KBM-7 (cell line): ENCODE data around the gene SNX9.
A peak's percentile ranks its signal among the peaks of the same experiment; 100 is the strongest.
"Not testable (repeated sequence)": the region's sequence is repeated elsewhere in the genome, so short reads cannot be mapped to it uniquely, and the experiment has no call there.

ENCODE experiments used
- DNase-seq: peaks from one replicate; pipeline ENCODE4 v3.0.0-alpha.2; 2015
- in situ Hi-C: fragments of 300-500 bp; cut with MboI; formaldehyde crosslinking; loops from 2 replicates; pipeline ENCODE4 v1.14.3; 2020; ENCODE audit warnings: low sequenced_read_pairs, low pct_unique_long_range_greater_than_20kb, mixed read lengths

The SNX9 gene

GRCh38 chr6:157850030-157850429 lies 27.0 kb downstream of the SNX9 start:
- in situ Hi-C loops: no loop called here

GRCh38 chr6:157853018-157853805 lies 30.2 kb downstream of the SNX9 start:
- no peak for DNase-seq
- in situ Hi-C loops: no loop called here

More at GRCh38 chr6:157850030-157850429, 27.0 kb downstream of the SNX9 start:
- no peak for DNase-seq

DNA sequence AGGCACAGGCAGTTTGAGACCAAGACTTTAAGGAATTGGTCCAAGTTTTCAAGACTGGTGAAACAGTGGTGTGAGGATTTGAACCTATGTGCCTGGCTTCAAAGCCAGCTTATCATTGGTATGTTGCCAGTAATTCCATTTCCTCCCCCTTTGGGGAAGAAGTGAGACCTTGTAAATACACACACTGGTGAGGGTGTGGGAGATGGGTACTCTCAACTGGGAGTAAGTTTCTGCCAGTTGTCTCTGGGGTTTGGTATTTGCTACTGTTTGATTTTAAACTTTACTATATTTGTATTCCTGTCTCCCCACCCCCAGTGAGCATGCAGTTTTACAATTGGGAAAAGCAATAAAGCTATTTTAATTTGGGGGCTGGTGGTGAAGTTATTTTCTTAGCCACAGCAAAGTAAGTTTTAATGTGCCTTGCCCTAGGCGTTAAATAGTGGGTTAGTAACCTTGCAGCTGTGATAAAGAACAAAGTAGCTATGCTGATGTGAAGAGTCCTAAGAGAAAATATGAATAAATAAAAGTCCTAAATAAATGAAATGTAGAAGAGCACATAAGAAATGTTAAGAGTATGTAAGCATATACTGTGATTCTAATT lies 31.0 kb downstream of the SNX9 start:
- in situ Hi-C loops: no loop called here
- DNase-seq: no peak

DNA sequence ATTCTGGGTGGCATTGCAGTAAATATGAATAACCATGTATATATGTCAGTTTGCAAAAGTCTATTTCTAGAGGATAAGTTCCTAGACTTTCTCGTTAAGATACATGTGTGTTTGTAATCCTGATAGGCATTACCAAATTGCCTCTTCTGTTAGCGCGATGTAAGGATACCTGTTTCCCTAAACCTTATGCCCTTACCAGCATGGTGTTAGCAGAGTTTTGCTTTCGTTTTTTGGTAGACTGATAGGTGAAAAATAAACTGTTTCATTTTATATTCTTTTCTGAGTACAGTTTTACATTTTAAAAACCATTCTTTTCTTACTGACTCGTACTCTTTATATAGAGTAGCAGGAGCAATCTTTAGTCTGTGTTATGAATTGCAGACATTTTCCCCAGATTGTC lies 32.3 kb downstream of the SNX9 start:
- in situ Hi-C loops: no loop called here
- DNase-seq: no peak

- in situ Hi-C loops: not testable (repeated sequence)
These were observed 32.8 kb downstream of the SNX9 start for GRCh38 chr6:157855804-157856203.

DNA sequence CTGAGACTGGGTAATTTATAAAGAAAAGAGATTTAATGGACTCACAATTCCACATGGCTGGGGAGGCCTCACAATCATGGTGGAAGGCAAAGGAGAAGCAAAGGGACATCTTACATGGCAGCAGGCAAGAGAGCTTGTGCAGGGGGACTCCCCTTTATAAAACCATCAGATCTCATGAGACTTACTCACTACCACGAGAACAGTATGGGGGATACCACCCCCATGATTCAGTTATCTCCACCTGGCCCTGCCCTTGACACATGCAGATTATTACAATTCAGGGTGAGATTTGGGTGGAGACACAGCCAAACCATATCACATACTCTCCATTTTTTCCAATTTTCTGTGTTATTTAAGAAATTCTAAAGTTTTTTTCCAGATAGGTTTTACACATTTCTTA lies 35.6 kb downstream of the SNX9 start:
- DNase-seq, in situ Hi-C loops: not testable (repeated sequence)

More at GRCh38 chr6:157855804-157856203, 32.8 kb downstream of the SNX9 start:
- not testable (repeated sequence) for DNase-seq

- DNase-seq: no peak
- in situ Hi-C loops: no loop called here
These were observed 36.9 kb downstream of the SNX9 start for GRCh38 chr6:157859775-157860504.

DNA sequence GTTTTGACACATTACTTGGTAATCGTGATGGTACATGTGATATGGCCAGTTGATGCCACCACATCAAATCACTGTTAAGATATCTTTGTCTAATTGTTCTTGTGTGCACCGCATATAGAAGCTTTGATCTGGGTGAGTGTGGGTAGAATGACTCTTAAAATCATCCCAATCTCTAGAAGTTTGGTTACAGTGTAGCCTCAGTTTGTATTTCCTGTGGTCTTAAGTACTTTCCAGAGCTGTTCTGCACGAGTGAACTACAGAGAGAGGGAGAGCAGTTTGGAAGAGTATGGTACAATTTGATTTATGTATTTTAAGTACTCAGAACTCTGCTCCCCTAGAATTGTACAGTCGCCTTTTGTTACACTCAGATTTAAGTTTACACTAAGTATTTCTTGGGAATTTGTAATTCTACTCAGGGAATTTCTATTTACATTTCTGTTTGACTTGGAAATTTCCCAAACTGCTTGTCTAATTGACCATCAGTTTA lies 37.5 kb downstream of the SNX9 start:
- in situ Hi-C loops: no loop called here
- peak; percentile 28 for DNase-seq

GRCh38 chr6:157861184-157861583 lies 38.1 kb downstream of the SNX9 start:
- in situ Hi-C loops: no loop called here
- DNase-seq: no peak

GRCh38 chr6:157861814-157862213 lies 38.8 kb downstream of the SNX9 start:
- in situ Hi-C loops: no loop called here
- DNase-seq: no peak

DNA sequence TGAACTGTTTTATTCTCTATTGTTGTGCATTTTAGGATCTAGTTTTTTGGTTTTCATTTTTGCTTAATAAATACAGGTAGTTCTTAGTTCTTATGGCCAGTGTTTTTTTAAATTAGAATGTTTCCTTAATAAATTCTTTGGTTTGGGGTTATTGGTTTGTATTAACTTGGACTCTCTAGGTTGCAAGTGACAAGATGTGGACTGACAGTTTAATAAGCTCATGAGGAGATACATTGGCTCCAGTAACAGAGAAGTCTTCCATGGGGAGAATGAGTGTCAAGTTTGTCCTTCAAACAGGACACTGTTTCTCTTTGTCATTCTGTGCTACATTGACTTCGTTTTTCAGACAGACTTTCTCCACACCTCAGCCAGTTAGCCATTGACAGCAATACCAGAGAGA lies 39.7 kb downstream of the SNX9 start:
- DNase-seq: no peak
- in situ Hi-C loops: no loop called here

DNA sequence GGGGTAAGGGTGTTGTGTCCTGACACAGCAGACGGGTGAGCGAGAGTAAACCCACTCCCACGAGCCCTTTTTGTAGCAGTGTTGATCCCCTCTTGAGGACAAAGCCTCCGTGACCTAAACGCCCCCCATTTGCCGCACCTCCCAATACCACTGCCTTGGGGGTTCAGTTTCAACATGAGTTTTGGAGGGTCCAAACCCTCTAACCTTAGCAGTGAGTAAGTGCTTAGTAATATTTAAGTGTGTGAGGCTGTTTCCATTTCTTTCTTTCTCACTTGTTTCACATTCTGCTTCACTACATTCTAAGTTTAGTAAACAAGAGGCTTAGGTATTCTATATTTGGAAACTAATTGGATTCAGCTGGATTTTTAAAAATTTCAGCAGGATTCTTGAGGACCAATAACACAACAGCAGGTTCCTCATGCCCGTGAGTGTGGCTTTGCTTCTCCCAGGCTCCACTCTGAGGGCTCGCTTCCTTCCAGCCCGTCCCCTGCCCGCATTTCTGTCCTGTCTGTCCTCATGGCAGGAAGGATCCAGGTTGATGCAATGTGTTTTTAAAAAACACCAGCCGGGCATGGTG lies 41.2 kb downstream of the SNX9 start:
- in situ Hi-C loops: no loop called here
- no peak for DNase-seq

DNA sequence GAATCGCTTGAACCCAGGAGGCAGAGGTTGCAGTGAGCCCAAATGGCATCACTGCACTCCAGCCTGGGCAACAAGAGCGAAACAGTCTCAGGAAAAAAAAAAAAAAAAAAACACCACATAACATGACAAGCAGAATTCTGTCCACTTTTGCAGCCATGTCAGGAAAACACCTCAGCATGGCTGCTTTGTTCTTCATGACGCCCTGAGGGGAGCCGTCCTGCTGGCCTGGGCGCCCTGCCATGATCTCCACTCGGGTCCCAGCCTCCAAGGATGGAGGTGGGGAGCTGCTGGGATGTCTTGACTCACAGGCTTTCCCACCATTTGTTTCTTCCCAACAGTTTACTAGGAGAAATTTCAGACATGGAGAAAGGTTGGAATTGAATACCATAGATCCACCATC lies 42.2 kb downstream of the SNX9 start:
- in situ Hi-C loops: no loop called here
- no peak for DNase-seq

GRCh38 chr6:157867155-157867559 lies 44.1 kb downstream of the SNX9 start:
- DNase-seq: peak; percentile 10
- in situ Hi-C loops: no loop called here

GRCh38 chr6:157867981-157868380 lies 44.9 kb downstream of the SNX9 start:
- DNase-seq: no peak
- in situ Hi-C loops: no loop called here

- in situ Hi-C loops: no loop called here
- DNase-seq: no peak
These were observed 45.8 kb downstream of the SNX9 start for GRCh38 chr6:157868835-157869234.

GRCh38 chr6:157869673-157870302 lies 46.7 kb downstream of the SNX9 start:
- no peak for DNase-seq
- in situ Hi-C loops: loop anchor here (10.0 kb wide), 1 partner anchor 105 kb away; no protein-coding TSS in a partner anchor

- in situ Hi-C loops: loop anchor here (10.0 kb wide), 1 partner anchor 109 kb away; no protein-coding TSS in a partner anchor
- peak; percentile 82 for DNase-seq
These were observed 50.8 kb downstream of the SNX9 start for GRCh38 chr6:157873735-157874344.

- in situ Hi-C loops: loop anchor here (10.0 kb wide), 1 partner anchor 112 kb away; no protein-coding TSS in a partner anchor
- no peak for DNase-seq
These were observed 54.1 kb downstream of the SNX9 start for GRCh38 chr6:157877149-157877548.
